ENCODE data around the gene HK3. TPM values are rescaled to one million over a fixed set of nuclear protein-coding genes. Genes with fewer than 3 reads are reported as not detected.

HK3 gene
- polyA plus RNA-seq, 1 donor from 2014 or later = 7.8 TPM

DNA sequence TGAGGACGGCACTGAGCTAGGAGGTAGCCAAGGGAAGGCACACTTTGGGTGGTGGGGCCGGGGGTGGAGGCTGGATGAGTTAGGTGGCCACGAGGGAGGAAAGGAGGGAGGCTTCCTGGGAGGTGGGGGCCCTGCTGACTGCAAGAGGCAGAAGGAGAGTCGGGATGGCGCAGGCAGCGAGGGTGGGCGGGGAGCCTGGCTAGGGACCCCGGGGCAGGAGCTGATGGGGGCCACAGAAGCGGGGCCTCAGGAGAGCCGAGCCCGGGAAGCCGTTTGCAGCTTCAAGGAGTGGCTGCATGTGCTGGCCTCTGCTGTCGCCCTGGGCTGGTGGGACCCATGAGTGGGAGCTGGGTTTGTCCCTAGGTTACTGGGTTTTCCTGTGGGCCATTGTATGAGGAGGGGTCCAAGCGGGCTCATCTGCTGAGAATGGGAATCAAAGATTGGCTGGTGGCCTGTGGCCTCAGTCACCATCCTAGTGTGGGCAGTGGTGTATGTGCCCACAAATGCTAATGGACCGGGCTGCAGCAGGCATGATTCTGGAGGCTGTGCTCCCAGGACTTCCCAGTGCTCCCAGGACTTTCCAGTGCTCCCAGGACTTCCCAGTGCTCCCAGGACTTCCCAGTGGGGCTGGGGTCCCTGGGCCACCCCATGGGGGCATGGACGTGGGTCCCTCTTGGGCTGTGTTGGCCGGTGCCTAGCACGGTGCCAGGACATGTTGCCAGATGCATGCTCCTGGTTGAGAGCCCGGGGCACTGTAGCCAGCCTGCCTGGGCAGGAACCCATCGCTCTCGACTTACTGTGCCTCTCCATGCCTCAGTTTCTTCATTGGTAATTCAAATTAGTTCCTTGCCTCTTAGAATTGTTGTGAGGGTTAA is 48.5 kb downstream of the HK3 start:
- Histone ChIP-seq H3K9me2 (ENCODE audit: insufficient read depth, low read length) (no peaks in the 10 kb centered on the region), H3K9ac (ENCODE audit: low read length) (no peak overlapping the region), H3K27me3 (ENCODE audit: insufficient read depth, low read depth, low read length) (no peaks in the 10 kb centered on the region), H3K27ac (ENCODE audit: low read length) (no peak overlapping the region), H3K9me3 (ENCODE audit: low read length) (no peaks in the 10 kb centered on the region), H3K79me2 (replicated peaks; ENCODE audit: insufficient read depth, low read length) (no peaks in the 10 kb centered on the region), H3K4me2 (ENCODE audit: low read length) (no peak overlapping the region), H4K20me1 (ENCODE audit: insufficient read depth) (no peaks in the 10 kb centered on the region), H2AFZ (ENCODE audit: low read depth, low read length) (no peak overlapping the region), H3F3A (ENCODE audit: insufficient read depth, low read length, poor library complexity, severe bottlenecking) (no peaks in the 10 kb centered on the region), H3K4me3 (ENCODE audit: low read length) (no peak overlapping the region), H3K36me3 (ENCODE audit: insufficient read depth, low read length) (no peaks in the 10 kb centered on the region)
- TF ChIP-seq, protein P1, sequence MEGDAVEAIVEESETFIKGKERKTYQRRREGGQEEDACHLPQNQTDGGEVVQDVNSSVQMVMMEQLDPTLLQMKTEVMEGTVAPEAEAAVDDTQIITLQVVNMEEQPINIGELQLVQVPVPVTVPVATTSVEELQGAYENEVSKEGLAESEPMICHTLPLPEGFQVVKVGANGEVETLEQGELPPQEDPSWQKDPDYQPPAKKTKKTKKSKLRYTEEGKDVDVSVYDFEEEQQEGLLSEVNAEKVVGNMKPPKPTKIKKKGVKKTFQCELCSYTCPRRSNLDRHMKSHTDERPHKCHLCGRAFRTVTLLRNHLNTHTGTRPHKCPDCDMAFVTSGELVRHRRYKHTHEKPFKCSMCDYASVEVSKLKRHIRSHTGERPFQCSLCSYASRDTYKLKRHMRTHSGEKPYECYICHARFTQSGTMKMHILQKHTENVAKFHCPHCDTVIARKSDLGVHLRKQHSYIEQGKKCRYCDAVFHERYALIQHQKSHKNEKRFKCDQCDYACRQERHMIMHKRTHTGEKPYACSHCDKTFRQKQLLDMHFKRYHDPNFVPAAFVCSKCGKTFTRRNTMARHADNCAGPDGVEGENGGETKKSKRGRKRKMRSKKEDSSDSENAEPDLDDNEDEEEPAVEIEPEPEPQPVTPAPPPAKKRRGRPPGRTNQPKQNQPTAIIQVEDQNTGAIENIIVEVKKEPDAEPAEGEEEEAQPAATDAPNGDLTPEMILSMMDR (IDR thresholded peaks at IDR 0.05; ENCODE audit: poor library complexity, severe bottlenecking) = no peak
- TF ChIP-seq SMC3 (conservative IDR thresholded peaks at IDR 0.05; ENCODE audit: poor library complexity) = no peak
- no peak for TF ChIP-seq TAF1 (IDR thresholded peaks at IDR 0.05; ENCODE audit: low read depth)
- TF ChIP-seq MXI1 (conservative IDR thresholded peaks at IDR 0.05; ENCODE audit: poor library complexity, severe bottlenecking) = no peak
- no peak for TF ChIP-seq EZH2 (IDR thresholded peaks at IDR 0.05; ENCODE audit: borderline replicate concordance, insufficient read depth, low read length, poor library complexity, severe bottlenecking)
- TF ChIP-seq REST (IDR thresholded peaks at IDR 0.05; ENCODE audit: borderline replicate concordance) = no peak
- no peak for TF ChIP-seq EP300 (conservative IDR thresholded peaks at IDR 0.05; ENCODE audit: poor library complexity, severe bottlenecking)
- no peak for TF ChIP-seq RAD21 (conservative IDR thresholded peaks at IDR 0.05)
- no peak for TF ChIP-seq POLR2AphosphoS5 (IDR thresholded peaks at IDR 0.05)

DNA sequence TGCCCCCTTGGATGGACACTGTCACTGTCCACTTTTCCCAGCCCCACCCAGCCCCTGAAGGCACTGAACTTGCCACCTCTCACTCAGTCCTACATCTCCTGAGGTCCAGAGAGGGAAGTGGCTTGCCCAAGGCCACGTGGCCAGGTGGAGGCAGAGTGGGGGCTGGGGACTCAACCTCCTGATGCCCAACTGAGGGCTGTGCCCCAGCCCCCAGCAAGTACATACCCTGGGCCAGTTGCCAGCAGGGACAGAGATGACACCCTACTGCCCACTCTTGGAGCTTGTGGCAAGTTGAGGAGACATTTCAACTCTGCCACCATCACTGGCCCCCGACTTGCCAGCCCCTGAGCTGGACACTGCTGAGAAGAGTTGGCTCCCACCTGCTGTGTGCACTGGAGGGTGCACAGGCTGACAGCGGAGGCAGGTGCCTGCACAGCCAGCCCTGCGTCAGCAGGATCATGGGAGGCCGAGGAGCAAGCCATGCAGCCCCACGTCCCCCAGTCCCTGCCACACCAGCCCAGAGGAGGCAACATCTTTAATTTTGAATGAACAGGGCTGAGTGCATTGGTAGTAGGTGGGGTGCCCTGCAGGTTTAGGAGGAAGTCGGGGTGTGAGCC is 49.4 kb downstream of the HK3 start:
- Histone ChIP-seq H3K36me3 (ENCODE audit: insufficient read depth, low read length) (no peaks in the 10 kb centered on the region), H3K4me2 (ENCODE audit: low read length) (no peak overlapping the region), H3K9ac (ENCODE audit: low read length) (no peak overlapping the region), H2AFZ (ENCODE audit: low read depth, low read length) (no peak overlapping the region), H3K4me3 (ENCODE audit: low read length) (no peak overlapping the region), H3K79me2 (replicated peaks; ENCODE audit: insufficient read depth, low read length) (no peaks in the 10 kb centered on the region), H3K27ac (ENCODE audit: low read length) (no peak overlapping the region), H3K9me2 (ENCODE audit: insufficient read depth, low read length) (no peaks in the 10 kb centered on the region), H4K20me1 (ENCODE audit: insufficient read depth) (no peaks in the 10 kb centered on the region), H3K27me3 (ENCODE audit: insufficient read depth, low read depth, low read length) (no peaks in the 10 kb centered on the region), H3K9me3 (ENCODE audit: low read length) (no peaks in the 10 kb centered on the region), H3F3A (ENCODE audit: insufficient read depth, low read length, poor library complexity, severe bottlenecking) (no peaks in the 10 kb centered on the region)
- TF ChIP-seq EP300 (conservative IDR thresholded peaks at IDR 0.05; ENCODE audit: poor library complexity, severe bottlenecking) (no peak), RAD21 (conservative IDR thresholded peaks at IDR 0.05) (no peak), TAF1 (IDR thresholded peaks at IDR 0.05; ENCODE audit: low read depth) (no peak), EZH2 (IDR thresholded peaks at IDR 0.05; ENCODE audit: borderline replicate concordance, insufficient read depth, low read length, poor library complexity, severe bottlenecking) (no peak), MXI1 (conservative IDR thresholded peaks at IDR 0.05; ENCODE audit: poor library complexity, severe bottlenecking) (no peak), SMC3 (conservative IDR thresholded peaks at IDR 0.05; ENCODE audit: poor library complexity) (no peak), POLR2AphosphoS5 (IDR thresholded peaks at IDR 0.05) (no peak), REST (IDR thresholded peaks at IDR 0.05; ENCODE audit: borderline replicate concordance) (no peak)
- TF ChIP-seq, protein P1 (IDR thresholded peaks at IDR 0.05; ENCODE audit: poor library complexity, severe bottlenecking) = no peak

Measured in neural cell (in vitro differentiated cells).